ENCODE measurements around the gene TESK1.
A peak's percentile ranks its signal among the peaks of the same experiment; 100 is the strongest.

TESK1 gene

GRCh38 chr9:35658968-35659220 lies 53.8 kb downstream of the TESK1 start:
- Histone ChIP-seq H3K27me3 (ENCODE audit: insufficient read depth, low read length) (no peaks in the 10 kb centered on the region), H2AFZ (ENCODE audit: low read length, unreplicated experiment) (peak overlapping the region; percentile 59), H3K79me2 (ENCODE audit: control insufficient read depth, insufficient read depth, low read length, unreplicated experiment) (peaks cover 19% of the 10 kb centered on the region), H3K36me3 (ENCODE audit: insufficient read depth, low read length) (0 out of 2 replicates have a peak, but pooled peaks cover 6% of the 10 kb centered on the region), H3K4me3 (ENCODE audit: low read depth, low read length) (peak overlapping the region; percentile 87), H3K27ac (ENCODE audit: low read depth, low read length) (peak overlapping the region; percentile 99), H3K4me1 (ENCODE audit: control insufficient read depth, insufficient read depth, low read length, unreplicated experiment) (peaks cover 50% of the 10 kb centered on the region)

- Histone ChIP-seq H3K4me1 (ENCODE audit: control insufficient read depth, insufficient read depth, low read length, unreplicated experiment) (peaks cover 55% of the 10 kb centered on the region), H3K4me3 (ENCODE audit: low read depth, low read length) (peak overlapping the region; percentile 87), H3K27ac (ENCODE audit: low read depth, low read length) (peak overlapping the region; percentile 99)
Measured at GRCh38 chr9:35659340-35659739, 54.3 kb downstream of the TESK1 start.

More at GRCh38 chr9:35659340-35659739, 54.3 kb downstream of the TESK1 start:
- Histone ChIP-seq H2AFZ (ENCODE audit: low read length, unreplicated experiment) (no peak overlapping the region), H3K36me3 (ENCODE audit: insufficient read depth, low read length) (0 out of 2 replicates have a peak, but pooled peaks cover 6% of the 10 kb centered on the region), H3K79me2 (ENCODE audit: control insufficient read depth, insufficient read depth, low read length, unreplicated experiment) (peaks cover 24% of the 10 kb centered on the region), H3K27me3 (ENCODE audit: insufficient read depth, low read length) (no peaks in the 10 kb centered on the region)
